Kidney (tissue), 14 donors: ENCODE data around the gene SNX24. TPM values are rescaled to one million over a fixed set of nuclear protein-coding genes. Genes with fewer than 3 reads are reported as not detected.
A peak's percentile ranks its signal among the peaks of the same experiment; 100 is the strongest.

ENCODE experiments used
- DNase-seq, 5 donors: peaks; one replicate each; pipeline ENCODE4 v3.0.0-alpha.2; 2013 to 2020
- FAIRE-seq: peaks from 2 replicates; lab custom pipeline; 2012; peaks lifted over from hg19 to GRCh38; lab: Jason Lieb, UNC
- H3K27ac ChIP-seq, 2 donors: one replicate each; pipeline ENCODE4 v1.7.0; 2013; ENCODE audit warnings: low read depth in 2 of 2, low read length in 2 of 2, inconsistent platforms in 1 of 2
- H3K27me3 ChIP-seq: one replicate; pipeline ENCODE4 v1.7.1; 2013; ENCODE audit warnings: low read length, inconsistent platforms; ENCODE audit not compliant: control insufficient read depth, insufficient read depth
- H3K36me3 ChIP-seq, 3 donors: one replicate each; pipeline versions ENCODE4 v1.7.0 to v1.7.1; 2013; ENCODE audit warnings: low read length in 3 of 3, control low read depth in 1 of 3, inconsistent platforms in 1 of 3; ENCODE audit not compliant: insufficient read depth in 3 of 3, control insufficient read depth in 2 of 3
- H3K4me1 ChIP-seq, 3 donors: one replicate each; pipeline versions ENCODE4 v1.7.0 to v1.7.1; 2013; ENCODE audit warnings: low read length in 3 of 3, inconsistent platforms in 1 of 3, low read depth in 1 of 3; ENCODE audit not compliant: control insufficient read depth in 2 of 3, insufficient read depth in 2 of 3
- H3K4me3 ChIP-seq, 3 donors: one replicate each; pipeline versions ENCODE4 v1.7.0 to v1.8.1; 2013; ENCODE audit warnings: low read length in 3 of 3, control low read depth in 1 of 3, inconsistent platforms in 1 of 3
- H3K9ac ChIP-seq, 3 donors: one replicate each; pipeline versions ENCODE4 v1.7.0 to v1.7.1; 2013; ENCODE audit warnings: low read length in 3 of 3, control low read depth in 1 of 3, inconsistent platforms in 1 of 3
- H3K9me3 ChIP-seq, 3 donors: one replicate each; pipeline versions ENCODE4 v1.7.0 to v1.7.1; 2013; ENCODE audit warnings: low read length in 3 of 3, control low read depth in 1 of 3, inconsistent platforms in 1 of 3; ENCODE audit not compliant: control insufficient read depth in 2 of 3, insufficient read depth in 1 of 3
- CTCF ChIP-seq: IDR thresholded peaks from 3 replicates; pipeline ENCODE4 v1.5.1; 2012; ENCODE audit warnings: mild to moderate bottlenecking, moderate library complexity, borderline replicate concordance; ENCODE audit not compliant: insufficient read depth; ENCODE audit errors: extremely low read depth
- intact Hi-C: fragments of 100-400 bp; cut with DNase I; formaldehyde crosslinking; loops from one replicate; pipeline ENCODE4 v1.11.1; 2022
- polyA plus RNA-seq: library from polyadenylated mRNA; stranded (reverse); fragments of 350-450 nt; fragmentation: Illumina TruSeq; extraction: RNeasy Lipid Tissue Mini Kit (QIAGEN cat#74804); gene quantifications from one replicate; pipeline ENCODE4 v1.2.3, GENCODE V29; 2014; ENCODE audit warnings: low read depth, low replicate concordance; ENCODE audit not compliant: insufficient read depth
- total RNA-seq: library from RNA; stranded (reverse); fragmentation: NEBNext Ultra II Directional; extraction: Animal tissue kit (Norgen Biotek cat#: 25700); gene quantifications from one replicate; pipeline ENCODE4 v1.2.1, GENCODE V29; 2021
- donor health status: control.
- donor health status: control.
- donor health status: control.
- donor health status: control.
- donor health status: control.
- donor health status: DM: yes; HTN: yes; CAD: no.
- donor health status: Normal renal cell carcinoma (clear cell type).

The SNX24 gene
- total and polyA plus RNA-seq, 2 donors from 2014 or later: 23.8 to 27.0 TPM

DNA sequence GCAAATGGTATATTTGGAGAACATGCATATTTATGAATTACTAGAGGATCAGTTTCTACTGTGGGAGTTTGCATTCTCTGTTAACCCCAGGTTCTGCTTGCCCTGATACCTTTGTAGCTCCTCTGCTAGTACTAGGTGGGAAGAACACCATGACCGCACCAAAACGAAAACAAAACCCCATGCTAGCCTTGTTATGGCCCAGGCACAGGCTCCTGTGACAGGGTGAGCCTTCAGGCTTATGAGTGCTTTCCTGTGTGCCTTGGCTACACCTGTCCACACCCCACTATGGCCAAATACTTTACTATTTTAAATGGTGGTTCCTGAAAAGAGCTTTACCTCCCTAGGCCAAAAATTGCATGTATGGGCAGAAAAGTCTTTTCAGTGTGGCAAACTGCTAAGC, 96.3 kb downstream of the SNX24 start:
- DNase-seq (no peak), FAIRE-seq (no peak)
- Histone ChIP-seq H3K9ac (no peak overlapping the region), H3K4me1 (peaks cover 0 to 10% (median 8%) of the 10 kb centered on the region in 3 donors), H3K27ac (no peak overlapping the region), H3K9me3 (no peaks in the 10 kb centered on the region), H3K27me3 (no peaks in the 10 kb centered on the region), H3K36me3 (no peaks in the 10 kb centered on the region), H3K4me3 (no peak overlapping the region)
- intact Hi-C loops: no loop called here
- TF ChIP-seq CTCF: no peak

- no peak overlapping the region for H3K4me3 ChIP-seq
- H3K27me3 ChIP-seq: no peaks in the 10 kb centered on the region
- H3K4me1 ChIP-seq: peaks cover 0 to 10% (median 8%) of the 10 kb centered on the region in 3 donors
- H3K36me3 ChIP-seq: no peaks in the 10 kb centered on the region
- H3K27ac ChIP-seq: no peak overlapping the region
- TF ChIP-seq CTCF: no peak
- peak in 2 of 5 donors; percentile 13 to 34 for DNase-seq
- no peaks in the 10 kb centered on the region for H3K9me3 ChIP-seq
- intact Hi-C loops: no loop called here
- no peak for FAIRE-seq
- no peak overlapping the region for H3K9ac ChIP-seq
Observed at GRCh38 chr5:122942164-122942914, 96.9 kb downstream of the SNX24 start.

DNA sequence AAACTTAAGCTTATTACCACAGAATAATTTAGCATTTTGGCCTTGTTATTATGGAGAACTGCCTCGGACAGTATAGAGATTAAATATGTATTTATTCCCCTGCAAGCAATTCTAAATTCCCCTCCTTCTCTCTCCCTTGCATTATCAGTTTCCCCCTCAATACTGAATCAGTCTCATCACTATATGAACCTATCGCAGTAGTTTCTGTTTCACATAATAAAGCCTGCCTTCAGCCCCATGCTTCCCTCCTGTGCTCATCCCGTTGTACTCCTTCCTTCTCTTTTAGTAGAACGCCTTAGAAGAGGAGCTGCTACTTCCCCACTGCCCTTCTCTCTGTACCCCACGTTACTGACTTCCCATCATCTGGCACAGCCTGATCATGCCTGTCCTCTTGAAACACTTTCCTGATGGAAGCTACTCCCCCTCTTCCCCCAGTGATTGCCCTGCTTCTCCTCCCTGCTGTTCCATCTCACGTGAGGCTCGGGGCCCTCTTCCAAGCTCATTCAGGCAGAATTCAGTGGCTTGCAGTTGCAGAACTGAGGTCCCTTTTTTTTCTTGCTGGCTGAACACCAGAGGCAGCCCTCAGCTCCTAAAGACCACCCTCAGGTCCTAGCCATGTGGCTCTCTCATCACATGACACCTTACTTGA, 97.8 kb downstream of the SNX24 start:
- TF ChIP-seq CTCF: no peak
- FAIRE-seq (no peak), DNase-seq (no peak)
- Histone ChIP-seq H3K9me3 (no peaks in the 10 kb centered on the region), H3K9ac (no peak overlapping the region), H3K4me1 (peaks cover 0 to 8% (median 3%) of the 10 kb centered on the region in 3 donors), H3K36me3 (no peaks in the 10 kb centered on the region), H3K4me3 (no peak overlapping the region), H3K27ac (no peak overlapping the region), H3K27me3 (no peaks in the 10 kb centered on the region)
- intact Hi-C loops: no loop called here
